Eye (tissue), 1 donor: ENCODE results near the gene BBS9.

ENCODE experiments used
- DNase-seq: peaks from one replicate; pipeline ENCODE4 v3.0.0-alpha.2; 2015

The BBS9 gene

GRCh38 chr7:33626869-33627268, 497.5 kb downstream of the BBS9 start:
- DNase-seq = no peak

GRCh38 chr7:33627741-33628140, 498.4 kb downstream of the BBS9 start:
- no peak for DNase-seq

- no peak for DNase-seq
Measured at GRCh38 chr7:33628894-33629293, 499.5 kb downstream of the BBS9 start.

GRCh38 chr7:33630359-33630758, 501.0 kb downstream of the BBS9 start:
- DNase-seq = no peak

- no peak for DNase-seq
Measured at GRCh38 chr7:33632322-33632721, 503.0 kb downstream of the BBS9 start.

- DNase-seq = no peak
Measured at GRCh38 chr7:33632840-33633525, 503.6 kb downstream of the BBS9 start.

GRCh38 chr7:33634606-33635005, 505.2 kb downstream of the BBS9 start:
- DNase-seq = no peak

- no peak for DNase-seq
Measured at GRCh38 chr7:33636359-33636758, 507.0 kb downstream of the BBS9 start.

- no peak for DNase-seq
Measured at GRCh38 chr7:33639552-33640197, 510.3 kb downstream of the BBS9 start.

GRCh38 chr7:33640741-33641140, 511.4 kb downstream of the BBS9 start:
- DNase-seq = no peak

GRCh38 chr7:33642312-33642711, 512.9 kb downstream of the BBS9 start:
- DNase-seq = no peak

GRCh38 chr7:33643530-33643929, 514.2 kb downstream of the BBS9 start:
- no peak for DNase-seq

GRCh38 chr7:33644489-33644888, 515.1 kb downstream of the BBS9 start:
- no peak for DNase-seq

GRCh38 chr7:33645104-33645503, 515.7 kb downstream of the BBS9 start:
- DNase-seq = peak; percentile 9

- DNase-seq = no peak
Measured at GRCh38 chr7:33646166-33646565, 516.8 kb downstream of the BBS9 start.

- DNase-seq = no peak
Measured at GRCh38 chr7:33646891-33647391, 517.6 kb downstream of the BBS9 start.

- DNase-seq = no peak
Measured at GRCh38 chr7:33649476-33650441, 520.4 kb downstream of the BBS9 start.

GRCh38 chr7:33650828-33651227, 521.5 kb downstream of the BBS9 start:
- DNase-seq = peak; percentile 40

GRCh38 chr7:33651998-33652515, 522.7 kb downstream of the BBS9 start:
- DNase-seq = no peak

- no peak for DNase-seq
Measured at GRCh38 chr7:33654676-33655075, 525.3 kb downstream of the BBS9 start.
